ENCODE measurements around the gene GARIN5B. TPM values are rescaled to one million over a fixed set of nuclear protein-coding genes. Genes with fewer than 3 reads are reported as not detected.

Gene GARIN5B
- total RNA-seq, 1 donor from 2014 or later: not detected

Other genes with a start within 250 kb of the GARIN5B start
- 21.1 and 34.4 TPM in 2 replicates for gene PPP1R12C, start 245.6 kb downstream of the GARIN5B start, total RNA-seq
- gene TNNT1, start 214.1 kb downstream of the GARIN5B start, total RNA-seq: 0.51 and 1.7 TPM in 2 replicates
- not detected in 2 replicates for gene TNNI3, start 205.5 kb downstream of the GARIN5B start, total RNA-seq
- gene DNAAF3, start 196.6 kb downstream of the GARIN5B start, total RNA-seq: 0.26 and 0.38 TPM in 2 replicates
- gene SYT5, start 183.0 kb downstream of the GARIN5B start, total RNA-seq: under 0.01 TPM in 1 of 2 replicates, not detected in the other
- gene PTPRH, start 153.8 kb downstream of the GARIN5B start, total RNA-seq: 0.13 TPM in 2 replicates
- gene TMEM86B, start 134.5 kb downstream of the GARIN5B start, total RNA-seq: 0.26 and 0.89 TPM in 2 replicates
- 19.9 and 34.9 TPM in 2 replicates for gene PPP6R1, start 104.2 kb downstream of the GARIN5B start, total RNA-seq
- 19.9 and 26.8 TPM in 2 replicates for gene HSPBP1, start 83.2 kb downstream of the GARIN5B start, total RNA-seq
- 0.39 and 1.3 TPM in 2 replicates for gene BRSK1, start 79.3 kb downstream of the GARIN5B start, total RNA-seq
- not detected in 2 replicates for gene TMEM150B, start 37.9 kb downstream of the GARIN5B start, total RNA-seq
- 3.2 and 4.6 TPM in 2 replicates for gene KMT5C, start 23.4 kb downstream of the GARIN5B start, total RNA-seq
- gene COX6B2, start 8.5 kb downstream of the GARIN5B start, total RNA-seq: not detected in 2 replicates
- gene IL11, start 7.2 kb upstream of the GARIN5B start, total RNA-seq: under 0.01 and 0.13 TPM in 2 replicates
- not detected in 2 replicates for gene TMEM190, start 13.6 kb upstream of the GARIN5B start, total RNA-seq
- 0.26 and 0.63 TPM in 2 replicates for gene TMEM238, start 21.0 kb upstream of the GARIN5B start, total RNA-seq
- 126 and 262 TPM in 2 replicates for gene RPL28, start 22.7 kb upstream of the GARIN5B start, total RNA-seq
- 40.6 and 54.6 TPM in 2 replicates for gene UBE2S, start 44.5 kb upstream of the GARIN5B start, total RNA-seq
- not detected in 2 replicates for gene SHISA7, start 80.0 kb upstream of the GARIN5B start, total RNA-seq
- 61.0 and 75.9 TPM in 2 replicates for gene ISOC2, start 98.4 kb upstream of the GARIN5B start, total RNA-seq
- not detected in 2 replicates for gene C19orf85, start 101.5 kb upstream of the GARIN5B start, total RNA-seq
- 0.77 and 2.1 TPM in 2 replicates for gene ZNF628, start 113.4 kb upstream of the GARIN5B start, total RNA-seq
- 8.9 and 9.1 TPM in 2 replicates for gene NAT14, start 121.9 kb upstream of the GARIN5B start, total RNA-seq
- under 0.01 and 0.13 TPM in 2 replicates for gene SSC5D, start 125.2 kb upstream of the GARIN5B start, total RNA-seq
- not detected in 2 replicates for gene SBK2, start 173.9 kb upstream of the GARIN5B start, total RNA-seq
- 0.13 and 0.26 TPM in 2 replicates for gene SBK3, start 182.3 kb upstream of the GARIN5B start, total RNA-seq
- gene ZNF579, start 217.6 kb upstream of the GARIN5B start, total RNA-seq: 1.9 and 3.5 TPM in 2 replicates
- 2.6 and 3.3 TPM in 2 replicates for gene FIZ1, start 236.3 kb upstream of the GARIN5B start, total RNA-seq
- 6.9 and 11.9 TPM in 2 replicates for gene ZNF524, start 237.0 kb upstream of the GARIN5B start, total RNA-seq
- gene ZNF865, start 242.4 kb upstream of the GARIN5B start, total RNA-seq: 0.39 and 1.5 TPM in 2 replicates

All from dermis microvascular lymphatic vessel endothelial cell (primary cell).